ENCODE data around the gene FRMPD4. TPM values are rescaled to one million over a fixed set of nuclear protein-coding genes. Genes with fewer than 3 reads are reported as not detected.

FRMPD4 gene
- total RNA-seq, 1 experiment from 2014 or later = 0.24 TPM

GRCh38 chrX:12309040-12309743, 170.9 kb downstream of the FRMPD4 start:
- Mint-ChIP-seq H3K4me1 (peaks cover 20 to 25% of the 10 kb centered on the region in 2 experiments), H3K36me3 (ENCODE audit: insufficient read depth in 1 of 3, low read depth in 3 of 3) (peaks cover 3 to 6% (median 5%) of the 10 kb centered on the region in 3 experiments; a peak in 5 of 7 replicates), H3K27me3 (ENCODE audit: low read depth) (no peaks in the 10 kb centered on the region), H3K27ac (no peak overlapping the region), H3K9me3 (peaks cover 64 to 69% of the 10 kb centered on the region in 2 experiments), H3K4me3 (no peak overlapping the region)
- Histone ChIP-seq H2AFZ (ENCODE audit: low read length) (no peak overlapping the region), H3K4me2 (ENCODE audit: insufficient read depth, insufficient read length, low read length) (no peak overlapping the region), H2BK120ac (ENCODE audit: low read depth, low read length, poor library complexity, severe bottlenecking) (no peak overlapping the region), H3K79me2 (ENCODE audit: insufficient read depth, low read length) (no peaks in the 10 kb centered on the region), H3K4me1 (ENCODE audit: insufficient read depth, low read length) (peaks cover 5% of the 10 kb centered on the region; the same call in 1 of the 2 replicates), H3K4ac (ENCODE audit: low read depth, low read length) (no peak overlapping the region), H2BK12ac (ENCODE audit: insufficient read length, low read depth, low read length) (no peak overlapping the region), H2AK5ac (ENCODE audit: insufficient read length, low read length) (no peak overlapping the region), H3K56ac (ENCODE audit: insufficient read length, low read depth, low read length) (no peak overlapping the region), H4K20me1 (ENCODE audit: control insufficient read depth, insufficient read depth, insufficient read length) (no peaks in the 10 kb centered on the region), H3K23ac (ENCODE audit: insufficient read length, low read depth, low read length) (no peak overlapping the region), H4K5ac (ENCODE audit: insufficient read length, low read depth, low read length) (no peak overlapping the region), H3K23me2 (ENCODE audit: insufficient read length, low read depth, low read length, poor library complexity, severe bottlenecking) (no peaks in the 10 kb centered on the region), H2BK15ac (ENCODE audit: low read depth, low read length) (no peak overlapping the region), H3T11ph (ENCODE audit: low read length) (no peak overlapping the region), H2BK5ac (ENCODE audit: insufficient read length, low read length) (no peak overlapping the region), H3K27ac (ENCODE audit: insufficient read length, low read depth, low read length) (no peak overlapping the region), H4K8ac (replicated peaks; ENCODE audit: insufficient read length, low read depth, low read length) (no peak overlapping the region), H2BK20ac (ENCODE audit: low read depth, low read length, poor library complexity, severe bottlenecking) (no peak overlapping the region), H4K91ac (ENCODE audit: insufficient read length, low read depth, low read length) (no peak overlapping the region), H3K9me3 (ENCODE audit: control insufficient read depth, low read depth, low read length) (peaks cover 8% of the 10 kb centered on the region), H3K27me3 (ENCODE audit: insufficient read depth, low read length) (no peaks in the 10 kb centered on the region), H3K18ac (ENCODE audit: insufficient read length, low read depth, low read length) (no peak overlapping the region), H3K14ac (ENCODE audit: insufficient read depth, low read length) (no peak overlapping the region), H3K9ac (ENCODE audit: extremely low read depth, insufficient read length, low read length) (no peak overlapping the region), H3K79me1 (ENCODE audit: insufficient read depth, low read depth, low read length, poor library complexity, severe bottlenecking) (no peaks in the 10 kb centered on the region)
- no peak for DNase-seq
- TF ChIP-seq, protein P1, sequence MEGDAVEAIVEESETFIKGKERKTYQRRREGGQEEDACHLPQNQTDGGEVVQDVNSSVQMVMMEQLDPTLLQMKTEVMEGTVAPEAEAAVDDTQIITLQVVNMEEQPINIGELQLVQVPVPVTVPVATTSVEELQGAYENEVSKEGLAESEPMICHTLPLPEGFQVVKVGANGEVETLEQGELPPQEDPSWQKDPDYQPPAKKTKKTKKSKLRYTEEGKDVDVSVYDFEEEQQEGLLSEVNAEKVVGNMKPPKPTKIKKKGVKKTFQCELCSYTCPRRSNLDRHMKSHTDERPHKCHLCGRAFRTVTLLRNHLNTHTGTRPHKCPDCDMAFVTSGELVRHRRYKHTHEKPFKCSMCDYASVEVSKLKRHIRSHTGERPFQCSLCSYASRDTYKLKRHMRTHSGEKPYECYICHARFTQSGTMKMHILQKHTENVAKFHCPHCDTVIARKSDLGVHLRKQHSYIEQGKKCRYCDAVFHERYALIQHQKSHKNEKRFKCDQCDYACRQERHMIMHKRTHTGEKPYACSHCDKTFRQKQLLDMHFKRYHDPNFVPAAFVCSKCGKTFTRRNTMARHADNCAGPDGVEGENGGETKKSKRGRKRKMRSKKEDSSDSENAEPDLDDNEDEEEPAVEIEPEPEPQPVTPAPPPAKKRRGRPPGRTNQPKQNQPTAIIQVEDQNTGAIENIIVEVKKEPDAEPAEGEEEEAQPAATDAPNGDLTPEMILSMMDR (conservative IDR thresholded peaks at IDR 0.05) = no peak
- WGBS (ENCODE audit: extremely low coverage, insufficient read length, low lambda C conversion rate) = no CpG with 5 or more reads among the region's 5 CpGs

All from H9 (cell line).